Measurements from ENCODE around the gene MLLT3.
A peak's percentile ranks its signal among the peaks of the same experiment; 100 is the strongest.

Gene MLLT3

GRCh38 chr9:20407013-20407412 lies 215.3 kb downstream of the MLLT3 start:
- no peak for DNase-seq (ENCODE audit: low read depth)
- peak; percentile 12 for TF ChIP-seq CTCF (IDR thresholded peaks at IDR 0.05; ENCODE audit: control insufficient read depth, insufficient read depth, low read depth, low read length, missing control alignments)
- no peak overlapping the region for H3K4me3 ChIP-seq (ENCODE audit: control insufficient read depth, low read depth, low read length)

GRCh38 chr9:20406344-20406743 lies 216.0 kb downstream of the MLLT3 start:
- TF ChIP-seq CTCF (IDR thresholded peaks at IDR 0.05; ENCODE audit: control insufficient read depth, insufficient read depth, low read depth, low read length, missing control alignments): no peak
- DNase-seq (ENCODE audit: low read depth): no peak
- H3K4me3 ChIP-seq (ENCODE audit: control insufficient read depth, low read depth, low read length): no peak overlapping the region

- DNase-seq (ENCODE audit: low read depth): no peak
- H3K4me3 ChIP-seq (ENCODE audit: control insufficient read depth, low read depth, low read length): no peak overlapping the region
- TF ChIP-seq CTCF (IDR thresholded peaks at IDR 0.05; ENCODE audit: control insufficient read depth, insufficient read depth, low read depth, low read length, missing control alignments): no peak
Measured at GRCh38 chr9:20405616-20406015, 216.7 kb downstream of the MLLT3 start.

GRCh38 chr9:20405078-20405477 lies 217.2 kb downstream of the MLLT3 start:
- TF ChIP-seq CTCF (IDR thresholded peaks at IDR 0.05; ENCODE audit: control insufficient read depth, insufficient read depth, low read depth, low read length, missing control alignments): no peak
- H3K4me3 ChIP-seq (ENCODE audit: control insufficient read depth, low read depth, low read length): no peak overlapping the region
- DNase-seq (ENCODE audit: low read depth): no peak

- no peak overlapping the region for H3K4me3 ChIP-seq (ENCODE audit: control insufficient read depth, low read depth, low read length)
- no peak for DNase-seq (ENCODE audit: low read depth)
- TF ChIP-seq CTCF (IDR thresholded peaks at IDR 0.05; ENCODE audit: control insufficient read depth, insufficient read depth, low read depth, low read length, missing control alignments): no peak
Measured at GRCh38 chr9:20404192-20404813, 218.0 kb downstream of the MLLT3 start.

- no peak overlapping the region for H3K4me3 ChIP-seq (ENCODE audit: control insufficient read depth, low read depth, low read length)
- no peak for TF ChIP-seq CTCF (IDR thresholded peaks at IDR 0.05; ENCODE audit: control insufficient read depth, insufficient read depth, low read depth, low read length, missing control alignments)
- no peak for DNase-seq (ENCODE audit: low read depth)
Measured at GRCh38 chr9:20403346-20403745, 219.0 kb downstream of the MLLT3 start.
